Motor neuron (in vitro differentiated cells): ENCODE data around the gene C16orf90. TPM values are rescaled to one million over a fixed set of nuclear protein-coding genes. Genes with fewer than 3 reads are reported as not detected.
A peak's percentile ranks its signal among the peaks of the same experiment; 100 is the strongest.

ENCODE experiments used
- ATAC-seq, 8 experiments: fragments of 200-7000 bp; cut with Tn5 transposase; replicated peaks in 6 of 8; 2 replicates each; pipeline ENCODE4 v1.8.0; 2021; ENCODE audit warnings: mild to moderate bottlenecking in 8 of 8, moderate library complexity in 8 of 8
- H3K27ac ChIP-seq, 2 donors: fragments of 250-450 bp; sonication (Bioruptor Pico); 2 replicates each; pipeline ENCODE4 v1.9.0; 2021; ENCODE audit warnings: antibody characterized with exemption in 2 of 2, mild to moderate bottlenecking in 2 of 2, moderate library complexity in 1 of 2
- H3K4me1 ChIP-seq, 2 donors: fragments of 250-450 bp; sonication (Bioruptor Pico); replicated peaks in 1 of 2; 2 replicates each; pipeline ENCODE4 v1.6.1; 2021; ENCODE audit warnings: antibody characterized with exemption in 2 of 2, mild to moderate bottlenecking in 2 of 2, moderate library complexity in 1 of 2
- H3K4me3 ChIP-seq, 5 donors: fragments of 250-450 bp; sonication (Bioruptor Pico); 2 replicates each; pipeline ENCODE4 v1.9.0; 2021; ENCODE audit warnings: antibody characterized with exemption in 5 of 5, mild to moderate bottlenecking in 5 of 5, moderate library complexity in 4 of 5
- whole genome bisulfite sequencing, 10 experiments: fragments of 450-650 bp; shearing (Covaris generic); methylation state at CpG; one replicate each; pipeline ENCODE4 v1.0.0; 2022; 5-methylcytosine and 5-hydroxymethylcytosine counted together
- in situ Hi-C, 9 experiments: fragments of 400-800 bp; cut with MboI; loops; one replicate each; pipeline ENCODE4 v1.15.0; 2021; ENCODE audit warnings: low sequenced_read_pairs in 9 of 9, low pct_unique_long_range_greater_than_20kb in 2 of 9; ENCODE audit not compliant: unreplicated experiment in 9 of 9
- total RNA-seq, 8 experiments: library from RNA; unstranded; fragments of 300-600 nt; gene quantifications; 2 replicates each; pipeline versions ENCODE4 v1.2.3 to v1.2.4, GENCODE V29; 2022

The C16orf90 gene
- total RNA-seq, 8 experiments from 2014 or later, result 0.11 to 0.47 (median 0.29) TPM; not detected in 5

DNA sequence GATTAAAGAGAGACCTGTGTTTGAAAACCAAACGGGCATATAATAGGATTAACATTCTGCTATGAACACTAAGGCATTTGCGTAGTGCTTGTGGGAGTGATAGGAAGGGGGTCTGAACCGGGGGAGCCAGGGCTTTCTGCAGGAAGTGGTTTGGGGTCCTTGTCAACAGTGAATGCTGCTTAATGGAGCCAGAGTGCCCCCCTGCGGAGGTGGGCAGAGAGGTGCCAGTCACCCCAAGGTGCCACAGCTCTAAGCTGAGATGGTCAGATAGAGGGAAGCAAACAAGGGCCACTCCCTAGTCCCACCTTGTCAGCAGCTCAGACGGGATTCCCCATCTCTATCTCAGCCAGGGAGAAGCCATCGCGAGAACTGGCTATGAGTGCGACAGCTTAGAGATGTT is 34.1 kb downstream of the C16orf90 start:
- in situ Hi-C loops, result no loop called here
- H3K4me3 ChIP-seq, result no peak overlapping the region
- 67 to 93% (median 86%) methylated on average over 3 to 5 of the region's 8 CpGs; no CpG with 5 or more reads in 5 of the 10 experiments for WGBS, 10 experiments
- peaks cover 17 to 24% of the 10 kb centered on the region in 2 donors for H3K4me1 ChIP-seq
- no peak for ATAC-seq
- H3K27ac ChIP-seq, result no peak overlapping the region

DNA sequence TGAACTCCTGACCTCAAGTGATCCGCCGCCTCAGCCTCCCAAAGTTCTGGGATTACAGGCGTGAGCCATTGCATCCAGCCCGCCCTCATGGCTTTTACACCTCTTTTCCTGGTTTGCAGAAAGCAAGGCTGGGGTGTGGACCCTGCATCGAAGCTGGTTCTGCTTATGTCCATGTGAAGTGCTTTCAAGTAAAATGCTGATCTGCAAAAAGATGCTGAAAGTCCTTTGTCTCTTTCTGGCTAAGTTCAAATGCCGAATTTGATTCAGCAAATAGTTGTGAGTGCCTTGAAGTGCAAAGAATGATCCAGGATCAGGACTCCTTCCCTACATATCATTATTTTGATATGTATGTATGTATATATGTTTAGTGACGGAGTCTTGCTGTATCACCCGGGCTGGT is 34.7 kb downstream of the C16orf90 start:
- no peak for ATAC-seq
- in situ Hi-C loops, result no loop called here
- 60 to 100% (median 85%) methylated on average over 1 to 6 of the region's 8 CpGs; no CpG with 5 or more reads in 3 of the 10 experiments for WGBS, 10 experiments
- no peak overlapping the region for H3K4me3 ChIP-seq
- H3K27ac ChIP-seq, result no peak overlapping the region
- peaks cover 17 to 25% of the 10 kb centered on the region in 2 donors for H3K4me1 ChIP-seq

DNA sequence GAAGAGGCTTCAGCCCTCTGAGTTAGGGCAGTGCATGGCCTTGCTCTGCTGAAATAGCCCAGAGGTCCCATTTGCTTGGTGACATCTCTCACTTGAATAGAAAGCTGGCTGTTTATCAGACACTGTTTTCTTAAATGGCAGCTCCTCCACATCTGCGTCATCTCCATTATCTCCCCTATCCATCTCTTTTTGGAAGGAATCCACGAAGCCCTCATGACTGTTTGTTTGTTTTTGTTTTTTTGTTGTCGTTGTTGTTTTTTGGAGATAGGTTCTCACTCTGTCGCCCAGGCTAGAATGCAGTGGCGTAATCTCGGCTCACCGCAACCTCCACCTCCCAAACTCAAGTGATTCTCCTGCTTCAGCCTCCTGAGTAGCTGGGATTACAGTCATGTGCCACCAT is 35.2 kb downstream of the C16orf90 start:
- 79 to 95% (median 88%) methylated on average over 1 to 6 of the region's 7 CpGs; no CpG with 5 or more reads in 3 of the 10 experiments for whole genome bisulfite sequencing, 10 experiments
- ATAC-seq, result no peak
- in situ Hi-C loops, result no loop called here
- Histone ChIP-seq H3K4me1 (peaks cover 17 to 25% of the 10 kb centered on the region in 2 donors), H3K4me3 (no peak overlapping the region), H3K27ac (no peak overlapping the region)

DNA sequence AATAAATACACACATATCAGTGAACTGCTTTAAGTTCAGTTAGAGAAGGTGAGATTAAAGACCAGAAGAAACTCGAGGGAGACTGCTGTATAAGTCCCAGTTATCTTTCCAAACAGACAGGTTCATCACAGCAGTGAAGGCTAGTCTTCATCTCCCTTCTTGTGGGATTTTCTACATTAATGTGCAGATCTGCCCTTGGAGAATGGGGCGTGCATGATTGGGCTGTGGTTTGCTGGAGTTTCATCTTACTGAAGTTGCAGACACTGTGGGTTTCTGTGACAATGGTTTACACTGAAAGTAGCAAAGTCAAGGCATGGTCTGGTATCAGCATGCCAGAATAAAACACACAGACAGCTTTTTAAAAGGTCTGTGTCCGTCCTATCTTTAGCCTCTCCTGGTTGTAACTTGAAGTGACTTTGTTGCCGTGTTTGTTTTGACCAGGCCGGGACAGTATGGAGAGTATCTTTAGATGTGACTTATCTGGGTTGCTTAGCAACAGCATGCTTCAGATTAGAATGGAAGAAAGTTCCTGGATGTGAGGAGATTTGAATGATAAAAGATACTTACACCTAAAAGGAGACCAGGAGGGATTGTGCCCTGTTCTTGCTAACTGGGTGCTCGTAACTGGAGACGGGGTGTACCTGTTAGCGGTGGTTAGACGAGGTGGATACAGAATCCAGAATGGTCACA is 35.7 kb downstream of the C16orf90 start:
- Histone ChIP-seq H3K4me1 (peaks cover 17 to 25% of the 10 kb centered on the region in 2 donors), H3K27ac (no peak overlapping the region), H3K4me3 (peak overlapping the region; percentile 48 to 81 (median 75))
- in situ Hi-C loops, result no loop called here
- ATAC-seq, result peak in 1 of 8 experiments; percentile 1
- 24 to 74% (median 46%) methylated on average over 1 to 6 of the region's 9 CpGs for WGBS, 10 experiments

DNA sequence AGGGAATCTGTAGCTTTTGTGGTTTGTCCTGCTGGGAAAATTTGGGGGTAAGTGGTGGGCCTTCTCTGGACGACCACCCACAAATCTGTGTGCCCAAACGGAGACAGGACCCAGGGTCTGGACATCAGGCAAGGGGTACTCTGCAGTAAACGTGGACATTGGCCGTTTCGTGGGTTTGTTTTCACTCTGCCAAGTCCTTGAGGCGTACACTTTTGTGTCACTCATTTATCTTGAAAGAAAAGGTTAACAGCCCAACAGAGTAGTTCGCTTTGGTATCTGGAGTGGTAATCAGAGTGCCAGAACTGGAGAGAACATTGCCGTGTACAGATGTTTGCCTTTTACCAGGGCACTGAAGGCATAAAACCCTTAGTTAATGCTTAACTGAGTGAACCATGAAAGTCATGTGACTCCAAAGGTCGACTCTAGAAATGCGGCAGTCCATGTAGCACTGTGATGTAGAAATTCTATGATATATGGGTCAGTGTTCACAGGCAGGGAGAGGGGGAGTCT is 36.4 kb downstream of the C16orf90 start:
- H3K27ac ChIP-seq, result peak overlapping the region in 1 of 2 donors; percentile 99
- H3K4me3 ChIP-seq, result peak overlapping the region; percentile 48 to 81 (median 75)
- in situ Hi-C loops, result no loop called here
- peak in 1 of 8 experiments; percentile 1 for ATAC-seq
- peaks cover 17 to 25% of the 10 kb centered on the region in 2 donors for H3K4me1 ChIP-seq
- WGBS, 10 experiments, result 0 to 5% (median 1%) methylated on average over 1 to 10 of the region's 10 CpGs; no CpG with 5 or more reads in 4 of the 10 experiments

DNA sequence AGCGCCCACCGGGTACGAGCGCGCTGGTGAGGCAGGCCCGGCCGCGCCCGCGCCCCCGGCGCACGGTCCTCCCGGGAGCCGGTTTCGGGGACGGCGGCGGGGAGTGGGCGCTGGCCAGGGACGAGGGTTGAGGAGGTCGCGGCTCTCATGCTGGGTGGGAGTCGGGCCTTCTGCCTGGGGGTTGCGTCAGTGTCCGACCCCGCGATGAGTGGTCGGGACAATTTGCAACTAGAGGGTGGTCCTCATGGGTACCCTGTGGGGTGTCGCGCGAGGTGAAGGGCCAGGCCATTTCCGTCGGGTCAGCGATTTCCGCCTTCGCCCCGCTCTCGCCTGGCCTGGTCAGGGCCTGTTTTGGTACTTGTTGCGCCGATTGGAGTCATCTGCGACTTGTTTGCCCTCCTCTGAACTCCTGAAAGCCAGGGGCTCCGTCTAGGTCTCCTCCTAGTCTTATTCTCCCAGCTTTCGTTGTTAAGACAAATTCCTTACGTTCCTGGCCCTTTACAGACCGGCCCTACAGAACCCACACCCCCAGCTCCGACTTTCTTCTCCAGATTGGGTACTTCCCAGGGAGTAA is 36.9 kb downstream of the C16orf90 start:
- in situ Hi-C loops, result no loop called here
- Histone ChIP-seq H3K27ac (peak overlapping the region; percentile 96 to 99), H3K4me1 (peaks cover 17 to 25% of the 10 kb centered on the region in 2 donors), H3K4me3 (peak overlapping the region; percentile 48 to 81 (median 75))
- WGBS, 10 experiments, result 0 to 8% (median 0%) methylated on average over 2 to 16 of the region's 47 CpGs; no CpG with 5 or more reads in 3 of the 10 experiments
- ATAC-seq, result peak in 6 of 8 experiments; percentile 4 to 45 (median 26)

DNA sequence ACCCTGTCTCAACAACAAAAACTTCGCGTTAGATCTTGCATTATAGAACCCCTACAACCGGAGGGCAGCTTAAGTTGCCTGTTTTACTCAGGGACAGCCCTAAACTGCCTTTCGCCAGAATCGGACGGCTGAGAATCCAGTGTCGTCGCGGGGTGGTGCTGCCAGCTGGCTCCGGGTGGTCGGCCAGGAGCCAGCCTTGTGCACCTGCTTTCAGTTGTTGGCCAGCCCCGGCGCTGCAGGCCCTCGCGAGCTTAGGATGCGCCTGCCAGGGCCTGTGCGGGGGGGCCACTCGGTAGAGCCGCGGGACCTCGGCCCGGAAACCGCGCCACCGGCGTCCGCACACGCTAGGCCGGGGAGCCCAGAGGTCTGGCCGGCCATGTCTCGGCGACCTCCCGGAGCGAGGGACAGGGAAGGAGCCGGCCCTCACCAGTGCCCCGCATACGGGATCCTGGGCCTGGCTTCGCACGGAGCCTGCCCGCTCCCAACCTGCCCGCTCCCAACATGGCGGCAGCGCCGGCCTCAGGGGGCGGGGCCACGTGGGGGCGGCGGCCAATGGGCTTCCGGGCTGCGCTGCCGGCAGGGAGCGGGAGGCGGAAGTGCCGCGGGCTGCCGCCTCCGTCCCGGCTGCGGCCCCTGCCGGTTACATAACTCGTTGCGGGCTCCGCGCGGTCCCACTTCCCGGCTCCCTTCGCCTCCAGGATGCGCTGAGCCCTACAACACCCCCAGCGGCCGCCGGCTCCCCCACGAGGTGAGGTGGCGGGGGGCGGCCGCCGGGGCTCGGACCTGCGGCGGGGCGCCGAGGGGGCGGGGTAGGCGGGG is 37.6 kb downstream of the C16orf90 start:
- ATAC-seq, result peak; percentile 80 to 95 (median 92)
- peak overlapping the region; percentile 96 to 99 for H3K27ac ChIP-seq
- in situ Hi-C loops, result no loop called here
- WGBS, 10 experiments, result 0 to 25% (median 13%) methylated on average over 4 to 11 of the region's 83 CpGs; no CpG with 5 or more reads in 6 of the 10 experiments
- H3K4me1 ChIP-seq, result peaks cover 17 to 25% of the 10 kb centered on the region in 2 donors
- peak overlapping the region; percentile 48 to 81 (median 75) for H3K4me3 ChIP-seq

DNA sequence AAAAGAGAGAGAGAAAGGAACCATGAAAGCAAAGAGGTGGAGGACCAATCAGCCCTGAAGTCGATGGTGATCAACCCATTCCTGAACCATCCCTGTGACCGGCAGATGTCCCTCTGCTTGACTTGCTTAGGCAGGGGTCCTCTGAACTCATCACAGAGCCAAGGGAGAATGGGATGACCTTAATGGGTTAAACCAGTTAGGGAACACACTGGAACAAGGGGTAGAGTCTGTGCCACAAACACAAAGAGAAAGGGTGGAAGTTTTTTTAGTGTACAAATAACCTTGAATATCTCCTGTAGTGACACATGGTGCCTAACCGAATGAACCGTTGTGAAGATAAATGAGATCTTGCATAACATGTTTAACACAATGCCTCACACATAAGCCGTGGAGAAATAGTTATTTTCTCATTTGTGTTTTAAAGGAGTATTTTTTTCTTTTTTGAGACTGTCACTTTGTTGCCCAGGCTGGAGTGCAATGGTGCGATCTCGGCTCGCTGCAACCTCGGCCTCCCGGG is 40.6 kb downstream of the C16orf90 start:
- Histone ChIP-seq H3K4me3 (no peak overlapping the region), H3K27ac (no peak overlapping the region), H3K4me1 (peaks cover 13 to 16% of the 10 kb centered on the region in 2 donors)
- in situ Hi-C loops, result no loop called here
- ATAC-seq, result no peak
- 38 to 97% (median 85%) methylated on average over 1 to 9 of the region's 10 CpGs; no CpG with 5 or more reads in 1 of the 10 experiments for WGBS, 10 experiments

DNA sequence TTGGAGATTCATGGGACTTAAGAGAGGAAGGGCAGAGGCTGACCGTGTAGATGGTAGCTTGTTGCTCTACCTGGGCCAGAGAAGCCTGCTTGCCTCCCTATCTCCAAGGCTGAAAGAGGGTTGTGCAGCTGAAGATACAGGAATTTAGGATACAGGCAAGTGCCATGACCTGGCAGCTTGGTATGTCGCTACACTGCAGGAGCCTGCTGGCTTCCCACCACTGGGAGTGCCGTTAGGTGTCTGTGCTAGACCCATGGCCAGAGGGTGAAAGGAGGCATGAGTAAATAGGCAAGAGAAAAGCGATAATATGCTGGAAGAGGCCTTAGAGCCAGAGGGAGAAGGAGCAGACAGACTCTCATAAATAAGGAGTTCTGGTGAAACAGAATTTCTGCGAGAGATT is 41.2 kb downstream of the C16orf90 start:
- WGBS, 10 experiments, result 64 to 92% (median 81%) methylated on average over 1 to 5 of the region's 5 CpGs

DNA sequence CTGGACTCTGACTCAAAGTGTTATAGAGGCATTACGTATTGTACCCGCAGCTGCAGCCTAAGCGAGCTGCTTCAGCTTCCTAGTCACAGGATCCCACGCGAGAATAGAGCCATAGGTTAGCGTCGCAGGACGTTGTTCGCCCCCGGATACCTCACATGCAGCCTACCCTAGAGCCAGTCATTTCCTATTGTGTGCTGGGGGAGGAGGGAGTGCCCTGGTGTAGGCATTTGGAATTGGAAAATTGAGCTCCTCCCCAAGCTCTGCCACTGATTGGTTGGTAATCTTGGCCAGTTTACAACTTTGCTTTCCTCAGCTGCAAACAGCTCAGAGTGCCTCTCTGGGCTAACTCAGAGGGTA is 51.3 kb downstream of the C16orf90 start:
- WGBS, 10 experiments, result 15 to 92% (median 25%) methylated on average over 4 to 7 of the region's 10 CpGs; no CpG with 5 or more reads in 5 of the 10 experiments
- in situ Hi-C loops, result no loop called here
- H3K27ac ChIP-seq, result peak overlapping the region; percentile 72 to 82
- ATAC-seq, result peak; percentile 19 to 78 (median 46)
- H3K4me1 ChIP-seq, result peaks cover 0 to 6% of the 10 kb centered on the region in 2 donors
- H3K4me3 ChIP-seq, result peak overlapping the region; percentile 48 to 89 (median 70)

More for the DNA sequence above, 41.2 kb downstream of the C16orf90 start:
- H3K4me3 ChIP-seq, result no peak overlapping the region
- peaks cover 7 to 12% of the 10 kb centered on the region in 2 donors for H3K4me1 ChIP-seq
- no peak for ATAC-seq
- no peak overlapping the region for H3K27ac ChIP-seq
- in situ Hi-C loops, result no loop called here
